ENCODE data around the gene DCTD.

GRCh38 chr4:182908124-182908523 is 9.1 kb downstream of the DCTD start:
- TF ChIP-seq POLR2A (IDR thresholded peaks at IDR 0.05; ENCODE audit: low read length) (no peak), GATA1 (IDR thresholded peaks at IDR 0.05; ENCODE audit: low read depth, low read length) (no peak)
